Measurements from ENCODE around the gene USP33. TPM values are rescaled to one million over a fixed set of nuclear protein-coding genes. Genes with fewer than 3 reads are reported as not detected.

Gene USP33
- total and polyA plus RNA-seq, 2 of the 13 experiments (the other 11 are each of a cell fraction or from before 2014, with no cell fraction given): 32.0 to 49.1 TPM

- TF ChIP-seq ZC3H13 (CRISPR knock-in tag; IDR thresholded peaks at IDR 0.05) (no peak), ZNF788 (CRISPR knock-in tag; IDR thresholded peaks at IDR 0.05; ENCODE audit: borderline replicate concordance) (no peak), KAT2B (IDR thresholded peaks at IDR 0.05; ENCODE audit: borderline replicate concordance, low read depth, low read length) (no peak), ELF4 (CRISPR knock-in tag; IDR thresholded peaks at IDR 0.05; ENCODE audit: borderline replicate concordance) (no peak), ZNF101 (CRISPR knock-in tag; IDR thresholded peaks at IDR 0.05; ENCODE audit: borderline replicate concordance, low read depth) (no peak), NFE2L1 (CRISPR knock-in tag; IDR thresholded peaks at IDR 0.05; ENCODE audit: borderline replicate concordance) (no peak), ZNF10 (CRISPR knock-in tag; IDR thresholded peaks at IDR 0.05; ENCODE audit: borderline replicate concordance, low read depth) (no peak), PBX3 (CRISPR knock-in tag; IDR thresholded peaks at IDR 0.05; ENCODE audit: borderline replicate concordance) (no peak), ZNF563 (CRISPR knock-in tag; IDR thresholded peaks at IDR 0.05) (0 out of 2 replicates have a peak, but pooled peaks have one; percentile 62), ZNF24 (IDR thresholded peaks at IDR 0.05) (no peak), ZNF383 (CRISPR knock-in tag; IDR thresholded peaks at IDR 0.05; ENCODE audit: borderline replicate concordance) (no peak), KIAA2018 (CRISPR knock-in tag; IDR thresholded peaks at IDR 0.05; ENCODE audit: borderline replicate concordance) (no peak), TMF1 (CRISPR knock-in tag; IDR thresholded peaks at IDR 0.05; ENCODE audit: low read depth) (peak; percentile 56; the same call in 1 of the 2 replicates)
These were observed 20.1 kb upstream of the USP33 start, which contains the start of gene MIGA1 (continued) for GRCh38 chr1:77779529-77780281.
